Urinary bladder (tissue), 4 donors: ENCODE measurements around the gene ARHGAP15. TPM values are rescaled to one million over a fixed set of nuclear protein-coding genes. Genes with fewer than 3 reads are reported as not detected.

Source experiments
- DNase-seq: peaks from one replicate; pipeline ENCODE4 v3.0.0-alpha.2; 2015; ENCODE audit errors: extremely low spot score
- H3K27ac ChIP-seq: one replicate; pipeline ENCODE4 v1.5.1; 2013; ENCODE audit warnings: low read depth, mild to moderate bottlenecking, moderate library complexity
- H3K36me3 ChIP-seq: one replicate; pipeline ENCODE4 v1.6.1; 2013; ENCODE audit warnings: mild to moderate bottlenecking, moderate library complexity; ENCODE audit not compliant: insufficient read depth
- H3K4me1 ChIP-seq: one replicate; pipeline ENCODE4 v1.6.1; 2013; ENCODE audit warnings: mild to moderate bottlenecking, moderate library complexity; ENCODE audit not compliant: insufficient read depth
- H3K4me3 ChIP-seq: one replicate; pipeline ENCODE4 v1.5.1; 2013; ENCODE audit warnings: low read depth, low read length
- WGBS: extraction: QIAGEN DNeasy Blood & Tissue Kit; methylation state at CpG from one replicate; pipeline ENCODE4 v1.1.7; 2013; 5-methylcytosine and 5-hydroxymethylcytosine counted together
- polyA plus RNA-seq: library from polyadenylated mRNA; stranded (reverse); fragments of 200-250 nt; gene quantifications from one replicate; pipeline ENCODE4 v1.2.3, GENCODE V29; 2013
- total RNA-seq: library from RNA; depleted of rRNA; stranded (reverse); fragments of >200 nt; gene quantifications from one replicate; pipeline ENCODE4 v1.2.3, GENCODE V29; 2014
- donor health status: healthy with polysubstance abuse.
- donor health status: healthy.

ARHGAP15 gene
- total and polyA plus RNA-seq, 2 donors, result 3.9 to 107 TPM

- DNase-seq, result no peak
- Histone ChIP-seq H3K36me3 (no peaks in the 10 kb centered on the region), H3K4me3 (no peak overlapping the region), H3K27ac (no peak overlapping the region), H3K4me1 (no peaks in the 10 kb centered on the region)
- WGBS, result 77% methylated on average over 10 of the region's 10 CpGs
Observed at GRCh38 chr2:143347271-143347695, 218.1 kb downstream of the ARHGAP15 start.

GRCh38 chr2:143347901-143348414 is 218.7 kb downstream of the ARHGAP15 start:
- Histone ChIP-seq H3K27ac (no peak overlapping the region), H3K36me3 (no peaks in the 10 kb centered on the region), H3K4me1 (no peaks in the 10 kb centered on the region), H3K4me3 (no peak overlapping the region)
- no peak for DNase-seq
- WGBS, result 94% methylated on average over 4 of the region's 4 CpGs

- DNase-seq, result no peak
- WGBS, result 89% methylated on average over 13 of the region's 13 CpGs
- no peak overlapping the region for H3K27ac ChIP-seq
- no peaks in the 10 kb centered on the region for H3K4me1 ChIP-seq
- H3K4me3 ChIP-seq, result no peak overlapping the region
- no peaks in the 10 kb centered on the region for H3K36me3 ChIP-seq
Observed at GRCh38 chr2:143354050-143354750, 225.0 kb downstream of the ARHGAP15 start.

GRCh38 chr2:143355870-143356269 is 226.7 kb downstream of the ARHGAP15 start:
- Histone ChIP-seq H3K27ac (no peak overlapping the region), H3K36me3 (no peaks in the 10 kb centered on the region), H3K4me1 (no peaks in the 10 kb centered on the region), H3K4me3 (no peak overlapping the region)
- no peak for DNase-seq
- WGBS, result 83% methylated on average over 6 of the region's 6 CpGs

- no peak overlapping the region for H3K4me3 ChIP-seq
- no peaks in the 10 kb centered on the region for H3K4me1 ChIP-seq
- H3K36me3 ChIP-seq, result no peaks in the 10 kb centered on the region
- no peak overlapping the region for H3K27ac ChIP-seq
- 76% methylated on average over 3 of the region's 3 CpGs for WGBS
- DNase-seq, result no peak
Observed at GRCh38 chr2:143356336-143356735, 227.1 kb downstream of the ARHGAP15 start.

- no peak for DNase-seq
Observed at GRCh38 chr2:143356736-143357446, 227.7 kb downstream of the ARHGAP15 start.

GRCh38 chr2:143357966-143358365 is 228.7 kb downstream of the ARHGAP15 start:
- Histone ChIP-seq H3K27ac (no peak overlapping the region), H3K36me3 (no peaks in the 10 kb centered on the region), H3K4me3 (no peak overlapping the region), H3K4me1 (no peaks in the 10 kb centered on the region)
- 44% methylated on average over 2 of the region's 2 CpGs for WGBS
- DNase-seq, result no peak

More at GRCh38 chr2:143356736-143357446, 227.7 kb downstream of the ARHGAP15 start:
- no peaks in the 10 kb centered on the region for H3K4me1 ChIP-seq
- no peak overlapping the region for H3K27ac ChIP-seq
- no peak overlapping the region for H3K4me3 ChIP-seq
- H3K36me3 ChIP-seq, result no peaks in the 10 kb centered on the region
- 84% methylated on average over 6 of the region's 6 CpGs for WGBS

GRCh38 chr2:143361346-143361745 is 232.1 kb downstream of the ARHGAP15 start:
- no peaks in the 10 kb centered on the region for H3K36me3 ChIP-seq
- H3K27ac ChIP-seq, result no peak overlapping the region
- no peak overlapping the region for H3K4me3 ChIP-seq
- H3K4me1 ChIP-seq, result no peaks in the 10 kb centered on the region
- DNase-seq, result no peak
- 96% methylated on average over 2 of the region's 2 CpGs for WGBS

- Histone ChIP-seq H3K36me3 (no peaks in the 10 kb centered on the region), H3K4me1 (no peaks in the 10 kb centered on the region), H3K27ac (no peak overlapping the region), H3K4me3 (no peak overlapping the region)
- DNase-seq, result no peak
- WGBS, result 79% methylated on average over 2 of the region's 2 CpGs
Observed at GRCh38 chr2:143371616-143372015, 242.4 kb downstream of the ARHGAP15 start.

GRCh38 chr2:143375384-143375880 is 246.2 kb downstream of the ARHGAP15 start:
- Histone ChIP-seq H3K4me3 (no peak overlapping the region), H3K4me1 (no peaks in the 10 kb centered on the region), H3K27ac (no peak overlapping the region), H3K36me3 (no peaks in the 10 kb centered on the region)
- WGBS, result 71% methylated on average over 3 of the region's 3 CpGs
- DNase-seq, result no peak

GRCh38 chr2:143378996-143379395 is 249.8 kb downstream of the ARHGAP15 start:
- no peaks in the 10 kb centered on the region for H3K4me1 ChIP-seq
- WGBS, result 95% methylated on average over 2 of the region's 2 CpGs
- DNase-seq, result no peak
- H3K4me3 ChIP-seq, result no peak overlapping the region
- no peaks in the 10 kb centered on the region for H3K36me3 ChIP-seq
- H3K27ac ChIP-seq, result no peak overlapping the region

- Histone ChIP-seq H3K4me1 (no peaks in the 10 kb centered on the region), H3K36me3 (no peaks in the 10 kb centered on the region), H3K4me3 (no peak overlapping the region), H3K27ac (no peak overlapping the region)
- no peak for DNase-seq
- 81% methylated on average over 1 of the region's 1 CpG for WGBS
Observed at GRCh38 chr2:143379955-143380354, 250.7 kb downstream of the ARHGAP15 start.

- Histone ChIP-seq H3K4me3 (no peak overlapping the region), H3K27ac (no peak overlapping the region), H3K36me3 (no peaks in the 10 kb centered on the region), H3K4me1 (no peaks in the 10 kb centered on the region)
- no peak for DNase-seq
- WGBS, result 83% methylated on average over 8 of the region's 8 CpGs
Observed at GRCh38 chr2:143382573-143382972, 253.4 kb downstream of the ARHGAP15 start.

GRCh38 chr2:143383016-143383415 is 253.8 kb downstream of the ARHGAP15 start:
- H3K4me1 ChIP-seq, result no peaks in the 10 kb centered on the region
- no peaks in the 10 kb centered on the region for H3K36me3 ChIP-seq
- no peak for DNase-seq
- WGBS, result 89% methylated on average over 2 of the region's 2 CpGs
- H3K4me3 ChIP-seq, result no peak overlapping the region
- H3K27ac ChIP-seq, result no peak overlapping the region
